Amygdala (tissue), 56 donors: ENCODE measurements around the gene DPF1.
"Not testable (repeated sequence)": the region's sequence is repeated elsewhere in the genome, so short reads cannot be mapped to it uniquely, and the experiment has no call there.

ENCODE experiments used
- DNase-seq, 56 donors: peaks; one replicate each; lab custom pipeline; 2025; lab: John Stamatoyannopoulos, UW

Gene DPF1

DNA sequence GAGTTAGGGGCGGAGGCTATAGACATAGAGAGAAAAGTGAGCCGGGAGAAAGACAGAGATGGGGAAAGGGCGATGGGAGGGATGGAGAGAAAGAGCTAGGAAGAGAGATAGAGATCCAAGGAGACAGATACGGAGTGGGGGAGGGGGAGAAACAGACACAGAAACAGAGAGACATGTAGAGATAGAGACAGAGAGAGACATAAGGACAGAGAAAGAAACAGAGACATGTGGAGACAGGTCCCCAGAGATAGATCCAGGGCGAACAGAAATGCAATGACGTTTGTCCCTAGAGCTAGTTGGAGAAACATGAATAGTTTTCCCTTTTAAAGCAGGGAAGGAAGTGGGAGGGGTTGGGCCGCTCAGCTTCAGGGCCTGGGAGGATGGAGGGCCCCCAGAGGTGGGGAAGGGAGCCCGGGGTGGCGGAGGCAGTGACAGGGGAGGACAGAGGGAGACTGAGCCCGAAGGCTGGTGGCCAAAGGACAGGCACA lies 27.6 kb upstream of the DPF1 start:
- DNase-seq: peak in 10 of 56 donors; percentile 21 to 58 (median 43)

DNA sequence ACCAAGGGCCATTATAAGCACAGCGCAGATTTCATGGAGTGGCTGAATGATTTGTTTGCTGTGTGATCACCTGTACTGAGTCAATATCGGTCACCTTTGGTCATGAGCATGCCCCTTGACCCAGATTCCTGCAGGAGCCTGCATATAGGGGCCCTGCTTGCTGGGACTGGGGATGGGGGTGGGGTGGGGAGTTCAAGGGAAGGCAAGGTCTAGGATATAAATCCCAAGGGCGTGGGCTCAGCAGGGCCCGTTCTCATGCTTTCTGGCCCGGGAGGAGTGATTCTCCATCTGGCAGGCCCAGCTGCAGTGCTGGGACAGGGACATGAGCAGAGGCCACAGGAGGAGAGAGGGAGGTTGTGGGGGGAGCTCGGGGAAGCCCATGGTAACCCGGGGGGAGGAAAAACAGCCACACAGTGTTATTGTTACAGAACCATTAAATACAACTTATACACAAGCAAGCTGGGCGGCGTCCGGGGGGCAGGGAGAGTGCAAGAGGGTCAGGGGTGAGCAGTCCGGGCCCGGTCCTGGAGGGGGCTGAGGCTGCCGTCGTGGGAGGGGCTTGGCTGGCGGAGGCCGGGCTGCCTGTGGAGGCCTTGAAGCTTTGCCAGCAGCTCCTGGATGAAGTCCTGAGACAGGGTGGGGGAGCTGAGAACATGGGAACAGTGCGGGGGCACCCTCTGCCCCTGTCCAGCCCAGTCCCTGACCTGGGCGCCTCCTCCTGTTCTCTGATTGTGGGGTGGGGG lies 27.0 kb upstream of the DPF1 start:
- peak in 52 of 56 donors; percentile 8 to 92 (median 72) for DNase-seq

DNA sequence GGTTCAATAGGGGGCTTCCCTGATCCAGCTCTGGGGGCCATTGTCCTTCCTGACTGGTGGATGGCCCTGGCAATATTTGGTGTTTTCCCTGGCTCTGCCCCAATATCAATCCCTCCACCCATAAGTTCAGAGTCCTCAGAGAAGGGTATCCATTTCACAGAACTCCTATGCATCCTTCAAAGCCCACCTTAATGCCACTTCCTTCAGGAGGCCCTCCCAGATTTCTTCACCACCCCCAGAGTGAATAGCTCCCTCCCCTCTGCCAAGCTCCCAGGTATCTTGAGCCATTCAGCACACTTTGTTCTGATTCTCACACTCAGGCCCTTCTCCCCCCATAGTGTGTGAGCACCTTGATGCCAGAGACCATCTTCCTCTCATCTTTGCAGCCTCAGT lies 26.4 kb upstream of the DPF1 start:
- no peak for DNase-seq

DNA sequence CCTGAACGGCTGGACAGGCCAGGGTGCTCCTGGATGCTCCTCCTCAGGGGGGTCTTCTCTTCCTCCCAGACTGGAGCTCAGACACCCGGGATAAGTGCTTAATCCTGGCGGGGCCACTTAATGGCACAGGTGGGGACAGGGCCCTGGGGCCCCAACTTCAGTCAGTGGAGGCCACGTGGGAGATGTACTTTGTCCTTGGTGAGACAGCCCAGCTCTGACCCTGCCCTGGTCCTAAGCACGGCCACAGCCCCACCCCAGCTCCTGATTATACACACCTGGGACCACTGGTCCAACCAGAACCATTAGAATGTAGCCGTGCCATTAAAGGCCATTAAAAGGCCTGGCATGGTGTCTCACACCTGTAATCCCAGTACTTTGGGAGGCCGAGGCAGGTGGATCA lies 24.4 kb upstream of the DPF1 start:
- no peak for DNase-seq

DNA sequence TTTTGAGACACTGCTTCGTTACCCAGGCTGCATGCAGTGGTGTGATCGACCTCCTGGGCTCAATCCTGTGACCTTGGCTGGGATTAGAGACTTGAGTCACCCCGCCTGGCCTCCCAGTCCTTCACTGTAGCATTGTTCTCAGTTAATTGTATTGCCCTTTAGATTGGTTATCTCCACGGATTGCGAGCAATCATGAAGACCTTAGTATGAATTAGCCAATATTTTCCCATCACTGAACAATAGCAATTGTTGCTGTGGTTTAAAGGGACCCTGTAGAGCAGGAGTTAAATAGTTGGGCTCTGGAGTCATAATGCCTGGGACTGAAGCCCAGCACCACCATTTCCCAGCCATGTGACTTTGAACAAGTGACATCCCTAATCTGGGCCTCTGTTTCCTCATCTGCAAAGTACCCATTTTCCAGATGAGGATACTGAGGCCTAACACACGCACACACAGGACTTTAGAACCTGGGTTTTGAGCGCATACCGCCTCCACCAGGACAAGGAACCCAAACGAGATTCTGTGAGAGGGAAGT lies 23.8 kb upstream of the DPF1 start:
- peak in 19 of 56 donors; percentile 7 to 79 (median 39) for DNase-seq

DNA sequence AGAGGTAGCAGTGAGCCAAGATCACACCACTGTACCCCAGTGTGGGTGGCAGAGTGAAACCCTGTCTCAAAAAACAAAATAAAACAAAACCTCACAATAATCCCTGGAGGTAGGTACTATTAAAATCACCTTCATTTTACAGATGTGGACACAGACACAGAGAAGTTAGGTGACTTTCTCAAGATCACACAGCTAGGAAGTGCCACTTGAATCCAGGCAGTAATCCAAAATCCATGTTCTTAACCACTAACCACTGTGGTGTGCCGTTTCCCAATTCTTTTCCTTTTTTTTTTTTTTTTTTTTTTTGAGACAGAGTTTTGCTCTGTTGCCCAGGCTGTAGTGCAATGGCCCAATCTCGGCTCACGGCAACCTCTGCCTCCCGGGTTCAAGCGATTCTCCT lies 23.1 kb upstream of the DPF1 start:
- DNase-seq: no peak

DNA sequence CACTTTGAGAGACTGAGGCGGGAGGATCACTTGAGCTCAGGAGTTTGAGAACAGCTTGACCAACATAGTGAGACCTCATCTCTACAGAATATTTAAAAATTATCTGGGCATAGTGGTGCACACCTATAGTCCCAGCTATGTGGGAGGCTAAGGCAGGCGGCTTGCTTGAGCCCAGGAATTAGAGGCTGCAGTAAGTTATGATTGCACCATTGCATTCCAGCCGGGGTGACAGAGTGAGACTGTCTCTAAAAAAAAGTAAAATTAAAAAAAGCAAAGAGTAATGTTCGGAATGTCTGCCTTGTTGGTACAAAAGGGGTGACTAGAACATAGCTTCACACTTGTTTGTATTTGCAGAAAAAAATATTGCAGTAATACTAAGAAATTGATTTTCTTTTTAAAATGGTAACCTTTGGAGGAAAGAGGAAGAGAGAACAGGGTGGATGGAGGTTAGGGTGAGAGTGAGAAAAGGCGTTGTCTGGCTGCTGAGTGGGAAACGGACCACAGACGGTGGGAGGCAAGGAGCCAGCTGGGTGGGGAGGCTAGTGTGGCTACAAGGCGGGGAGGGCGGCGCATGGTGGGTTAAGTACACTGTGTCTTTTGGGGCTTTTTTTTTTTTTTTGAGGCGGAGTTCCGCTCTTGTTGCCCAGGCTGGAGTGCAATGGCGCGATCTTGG lies 21.9 kb upstream of the DPF1 start:
- DNase-seq: peak in 3 of 56 donors; percentile 11 to 14 (median 12)

DNA sequence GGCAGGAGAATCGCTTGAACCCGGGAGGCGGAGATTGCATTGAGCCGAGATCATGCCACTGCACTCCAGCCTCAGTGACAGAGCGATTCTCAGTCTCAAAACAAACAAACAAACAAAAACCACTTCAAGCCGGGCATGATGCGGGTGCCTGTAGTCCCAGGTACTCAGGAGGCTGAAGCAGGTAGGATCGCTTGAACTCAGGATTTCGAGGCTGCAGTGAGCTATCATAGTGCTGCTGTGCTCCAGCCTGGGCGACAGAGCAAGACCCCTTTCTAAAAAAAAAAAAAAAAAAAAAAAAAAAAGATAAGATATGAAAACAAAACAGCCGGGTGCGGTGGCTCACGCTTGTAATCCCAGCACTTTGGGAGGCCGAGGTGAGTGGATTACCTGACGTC lies 19.3 kb upstream of the DPF1 start:
- DNase-seq: no peak

DNA sequence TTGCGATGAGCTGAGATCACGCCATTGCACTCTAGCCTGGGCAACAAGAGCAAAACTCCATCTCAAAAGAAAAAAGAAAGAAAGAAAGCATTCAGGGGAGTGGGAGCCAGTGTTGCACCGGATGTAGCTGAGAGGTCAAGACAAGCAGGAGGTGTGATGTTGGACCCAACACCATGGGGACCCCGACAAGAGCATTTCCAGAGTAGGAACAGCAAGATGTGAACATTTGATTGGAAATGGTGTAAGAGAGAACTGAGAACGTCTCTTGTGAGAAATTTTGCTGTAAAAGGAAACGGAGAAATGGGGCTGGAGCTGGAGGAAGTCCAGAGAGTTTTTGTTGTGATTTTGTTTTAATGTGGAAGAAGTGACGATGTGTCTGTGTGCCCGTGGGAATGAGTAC lies 15.8 kb upstream of the DPF1 start:
- DNase-seq: no peak

DNA sequence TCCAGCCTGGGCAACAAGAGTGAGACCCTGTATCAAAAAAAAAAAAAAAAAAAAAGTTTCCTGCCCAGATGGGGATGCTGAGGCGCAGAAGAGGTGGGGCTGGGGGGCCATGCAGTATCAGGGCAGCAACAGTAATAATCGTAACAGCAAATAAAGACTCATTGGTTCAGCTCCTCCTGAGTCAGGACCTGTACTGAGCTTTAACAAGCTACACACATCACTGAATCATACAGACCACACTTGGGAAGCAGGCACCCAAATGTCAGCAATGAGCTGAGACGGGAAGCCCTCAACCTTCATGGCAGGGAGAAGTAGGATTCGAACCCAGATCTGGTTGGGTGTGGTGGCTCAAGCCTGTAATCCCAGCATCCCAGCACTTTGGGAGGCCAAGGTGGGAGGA lies 10.6 kb upstream of the DPF1 start:
- no peak for DNase-seq

DNA sequence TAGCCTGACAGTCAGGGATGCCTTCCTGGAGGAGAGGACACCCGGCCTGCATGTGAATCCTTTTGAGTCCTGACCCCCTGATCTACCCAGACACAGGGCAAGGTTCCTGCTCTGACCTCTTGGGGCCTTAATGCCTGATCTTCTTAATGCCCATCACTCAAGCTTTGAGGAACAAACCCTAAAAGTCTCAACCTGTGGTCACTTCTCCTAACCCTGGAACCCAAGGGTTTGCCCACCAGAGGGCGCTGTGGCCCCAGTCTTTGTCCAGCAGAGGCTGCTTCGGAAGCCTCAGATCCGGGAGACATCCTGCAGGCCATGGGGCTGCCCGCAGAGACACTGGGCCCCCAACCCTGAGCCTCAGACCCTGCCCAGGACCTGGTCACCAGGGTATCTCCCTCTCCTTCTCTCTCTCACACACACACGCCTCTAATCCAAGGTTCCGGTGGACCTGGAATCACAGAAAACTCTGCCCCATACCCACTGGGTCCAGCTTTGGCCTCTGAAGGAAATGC lies 9.8 kb upstream of the DPF1 start:
- DNase-seq: peak in 48 of 56 donors; percentile 6 to 89 (median 54)

DNA sequence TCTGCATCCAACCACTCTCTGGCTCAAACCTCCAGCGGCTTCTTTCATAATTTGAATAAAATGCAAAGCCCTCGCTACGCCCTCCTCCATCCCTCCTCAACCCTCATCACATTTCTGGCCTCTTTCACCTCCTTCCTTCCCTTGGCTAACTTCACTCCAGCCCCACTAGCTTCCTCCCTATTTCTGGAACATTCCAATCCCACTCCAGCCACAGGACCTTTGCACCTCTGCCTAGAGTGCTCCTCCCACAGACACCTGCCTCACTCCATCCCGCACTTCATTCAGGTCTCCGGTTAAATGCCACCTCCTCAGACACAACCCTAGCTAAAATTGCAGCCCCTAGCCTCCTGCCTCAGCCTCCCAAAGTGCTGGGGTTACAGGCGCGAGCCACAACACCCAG lies 7.9 kb upstream of the DPF1 start:
- no peak for DNase-seq

DNA sequence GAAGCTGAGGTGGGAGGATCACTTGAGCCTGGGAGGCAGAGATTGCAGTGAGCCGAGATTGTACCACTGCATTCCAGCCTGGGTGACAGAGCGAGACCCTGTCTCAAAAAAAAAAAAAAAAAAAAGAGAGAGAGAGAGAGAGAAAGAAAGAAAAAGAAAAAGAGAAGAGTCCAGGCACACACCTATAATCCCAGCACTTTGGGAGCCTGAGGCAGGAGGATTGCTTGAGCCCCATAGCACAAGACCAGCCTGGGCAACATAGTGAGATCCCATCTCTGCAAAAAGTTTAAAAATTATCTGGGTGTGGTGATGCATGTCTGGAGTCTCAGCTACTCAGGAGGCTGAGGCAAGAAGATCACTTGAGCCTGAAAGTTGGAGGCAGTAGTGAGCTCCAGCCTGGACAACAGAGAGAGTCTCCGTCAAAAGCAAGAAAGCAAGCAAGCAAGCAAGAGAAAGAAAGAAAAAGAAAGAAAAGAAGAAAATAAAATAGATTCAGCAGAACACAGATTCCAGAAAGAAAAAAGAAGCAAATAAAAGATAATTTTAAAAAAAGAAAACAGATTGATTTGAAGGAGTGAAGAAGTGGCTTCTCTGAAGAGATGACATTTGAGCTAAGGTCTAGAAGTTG lies 6.6 kb upstream of the DPF1 start:
- not testable (repeated sequence) for DNase-seq

DNA sequence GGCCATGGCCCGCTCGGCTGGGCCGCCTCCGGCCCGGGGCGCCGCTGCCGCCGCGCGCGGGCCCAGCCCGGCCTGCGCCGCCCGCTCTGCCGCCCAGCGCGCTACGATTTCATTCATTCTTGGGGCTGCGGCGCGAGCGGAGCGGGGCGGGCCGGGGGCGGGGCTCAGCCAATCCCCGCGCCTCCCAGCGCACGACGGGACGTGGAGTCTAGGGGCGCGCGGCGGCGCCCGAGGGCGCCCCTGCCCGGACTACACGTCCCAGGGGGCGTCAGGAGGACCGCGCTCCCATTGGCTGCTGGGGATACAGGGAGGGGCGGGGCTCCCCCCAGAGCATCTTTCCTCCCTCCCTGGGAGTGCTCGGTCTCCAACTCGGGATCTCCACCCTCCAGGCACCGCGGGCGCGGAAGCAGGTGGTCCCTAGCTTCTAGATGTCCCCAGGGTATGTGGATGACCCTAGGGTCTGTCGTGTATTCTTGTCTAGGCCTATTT lies 5.6 kb upstream of the DPF1 start:
- peak in 55 of 56 donors; percentile 55 to 96 (median 87) for DNase-seq

DNA sequence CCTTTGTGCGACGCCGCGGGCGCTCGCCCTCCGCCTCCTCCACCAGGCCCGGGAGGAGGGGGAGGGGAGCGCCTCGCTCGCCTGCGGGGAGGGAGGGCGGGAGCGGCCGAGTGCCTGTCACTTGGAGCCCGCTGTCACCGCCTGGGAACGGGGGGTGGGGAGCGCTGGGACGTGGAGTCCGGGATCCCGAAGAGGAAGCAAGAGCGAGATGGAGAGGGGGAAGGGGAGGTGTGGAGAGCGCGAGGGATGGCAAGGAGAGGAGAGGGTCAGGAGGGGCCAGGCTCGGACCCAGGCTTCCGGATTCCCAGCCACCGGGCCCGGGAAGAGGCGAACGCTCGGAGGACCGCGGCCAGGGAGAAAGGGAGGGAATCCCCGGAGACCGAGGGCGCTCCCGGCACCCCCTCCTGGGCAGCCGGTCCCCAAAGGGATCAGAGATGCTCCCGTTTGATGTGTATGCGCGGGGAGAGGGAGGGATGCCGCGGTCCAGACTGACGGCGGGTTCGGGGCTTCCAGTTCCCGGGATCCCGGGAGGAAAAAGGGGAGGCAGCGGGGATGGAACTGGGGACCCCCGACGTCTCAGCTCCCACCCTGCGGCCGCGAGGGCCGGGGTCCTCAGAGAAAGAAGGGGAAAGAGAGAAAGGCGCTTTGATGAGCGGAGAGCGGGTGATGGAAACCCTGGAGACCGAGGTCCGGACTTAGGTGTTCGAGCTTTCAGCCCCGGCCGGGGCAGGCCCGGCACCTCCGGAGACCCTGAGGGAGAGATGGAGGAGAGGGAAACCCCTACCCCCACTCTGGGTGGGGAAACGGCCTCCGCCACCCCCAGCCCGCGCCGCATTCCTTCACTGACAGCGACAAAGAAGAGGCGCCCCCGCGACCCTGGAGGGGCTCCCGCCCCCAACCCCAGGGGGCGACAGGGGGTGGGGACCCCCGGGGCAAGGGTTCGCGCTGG lies 4.7 kb upstream of the DPF1 start:
- peak in 37 of 56 donors; percentile 7 to 67 (median 37) for DNase-seq

DNA sequence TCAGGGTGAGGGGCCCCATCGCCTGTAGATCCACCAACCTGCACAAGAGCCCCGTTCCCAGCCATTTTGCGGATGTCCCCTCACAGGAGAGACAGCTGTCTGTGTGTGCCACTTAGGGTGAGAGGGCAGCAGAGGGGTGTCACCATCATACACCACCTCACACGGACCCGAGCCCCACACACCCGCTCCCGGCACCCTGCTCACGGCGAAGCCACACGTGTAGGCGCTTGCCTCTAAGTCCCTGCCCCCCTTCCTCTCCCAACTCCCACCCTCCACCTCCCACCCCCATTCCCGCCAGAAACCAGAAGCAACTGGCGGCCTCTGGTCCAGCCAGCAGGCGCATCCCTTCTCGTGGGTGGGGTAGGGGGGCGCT lies 4.0 kb upstream of the DPF1 start:
- no peak for DNase-seq

DNA sequence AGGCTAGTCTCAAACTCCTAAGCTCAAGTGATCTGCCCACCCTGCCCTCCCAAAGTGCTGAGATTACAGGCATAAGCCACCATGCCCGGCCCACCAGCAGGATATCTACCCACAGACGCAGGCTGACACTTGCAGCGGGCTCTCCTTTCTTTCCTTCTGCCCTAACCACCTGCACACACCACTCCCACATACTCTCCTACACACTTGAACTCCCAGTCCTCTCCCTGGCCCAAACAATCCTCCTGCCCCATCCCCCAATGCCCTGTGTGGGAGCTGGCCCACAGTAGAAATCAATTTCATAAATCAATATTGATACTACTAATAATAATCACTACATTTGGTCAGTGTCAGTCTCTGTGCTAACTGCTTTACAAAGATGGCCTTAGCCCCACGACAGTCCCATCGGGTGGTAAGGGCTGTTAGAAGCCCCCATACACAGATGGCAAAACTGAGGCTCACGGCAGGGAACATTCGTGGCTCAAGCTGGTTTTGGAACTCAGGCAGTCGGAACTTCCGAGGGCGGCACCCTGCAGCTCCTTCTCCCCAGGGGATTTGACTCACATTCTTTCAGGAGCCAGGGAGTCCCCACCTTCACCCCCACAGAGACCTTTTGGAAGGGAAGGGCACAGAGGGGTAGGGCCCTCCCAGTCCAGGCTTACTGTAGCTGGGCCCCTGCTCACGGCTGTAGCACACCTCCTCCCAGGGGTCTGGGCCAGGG lies 3.4 kb upstream of the DPF1 start:
- no peak for DNase-seq

DNA sequence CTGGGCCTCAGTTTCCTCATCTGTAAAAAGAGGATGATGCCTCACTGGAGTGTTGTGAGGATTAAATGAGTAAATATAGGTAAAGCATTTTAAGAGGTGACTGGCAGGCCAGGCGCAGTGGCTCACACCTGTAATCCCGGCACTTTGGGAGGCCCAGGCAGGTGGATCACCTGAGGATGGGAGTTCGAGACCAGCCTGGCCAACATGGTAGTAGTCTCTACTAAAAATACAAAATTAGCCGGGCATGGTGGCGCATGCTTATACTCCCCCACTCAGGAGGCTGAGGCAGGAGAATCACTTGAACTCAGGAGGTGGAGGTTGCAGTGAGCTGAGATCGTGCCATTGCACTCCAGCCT lies 819 bp upstream of the DPF1 start:
- not testable (repeated sequence) for DNase-seq

DNA sequence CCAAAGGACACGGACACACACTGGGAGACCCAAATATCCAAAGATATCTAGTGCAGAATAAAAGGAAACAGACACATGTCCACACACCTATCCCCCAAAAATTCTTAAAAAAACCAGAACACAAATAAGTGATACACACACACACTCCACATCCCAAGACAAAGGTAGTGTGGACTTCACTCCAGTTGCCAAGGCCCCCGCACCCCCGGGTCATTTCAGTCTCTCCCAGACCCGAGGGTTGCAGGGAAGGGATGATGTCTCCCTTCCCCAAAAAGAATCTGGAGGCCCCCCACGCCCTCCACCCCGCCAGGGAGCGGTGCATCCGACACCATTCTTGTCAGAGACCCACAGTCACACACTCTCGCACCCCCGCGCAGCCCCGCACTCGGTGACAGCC lies 407 bp downstream of the DPF1 start:
- DNase-seq: no peak
